ACC112 (cell line): ENCODE measurements around the gene MIR17HG.
"Not testable (repeated sequence)": the region's sequence is repeated elsewhere in the genome, so short reads cannot be mapped to it uniquely, and the experiment has no call there.

Source experiments
- H2AFZ ChIP-seq: fragments of 200-600 bp; sonication (generic); one replicate; pipeline ENCODE4 v1.6.0; 2017; ENCODE audit warnings: antibody characterized with exemption, low read length; ENCODE audit not compliant: unreplicated experiment
- H3K27ac ChIP-seq: fragments of 200-600 bp; sonication (generic); 2 replicates; pipeline ENCODE4 v1.5.1; 2014; ENCODE audit warnings: low read depth, mild to moderate bottlenecking, antibody characterized with exemption, low read length, moderate library complexity
- H3K27me3 ChIP-seq: fragments of 200-600 bp; sonication (generic); 2 replicates; pipeline ENCODE4 v1.6.1; 2014; ENCODE audit warnings: mild to moderate bottlenecking, antibody characterized with exemption, low read length, moderate library complexity, mixed read lengths; ENCODE audit not compliant: insufficient read depth
- H3K36me3 ChIP-seq: fragments of 200-600 bp; sonication (generic); 2 replicates; pipeline ENCODE4 v1.6.1; 2016; ENCODE audit warnings: mild to moderate bottlenecking, antibody characterized with exemption, low read length, moderate library complexity, mixed read lengths; ENCODE audit not compliant: insufficient read depth
- H3K4me1 ChIP-seq: fragments of 200-600 bp; sonication (generic); one replicate; pipeline ENCODE4 v1.6.1; 2016; ENCODE audit warnings: low read length, mixed read lengths; ENCODE audit not compliant: insufficient read depth, unreplicated experiment, control insufficient read depth
- H3K4me3 ChIP-seq: fragments of 200-600 bp; sonication (generic); 2 replicates; pipeline ENCODE4 v1.5.1; 2014; ENCODE audit warnings: mild to moderate bottlenecking, low read depth, low read length
- H3K79me2 ChIP-seq: fragments of 200-600 bp; sonication (generic); one replicate; pipeline ENCODE4 v1.6.0; 2016; ENCODE audit warnings: low read length; ENCODE audit not compliant: control insufficient read depth, unreplicated experiment, insufficient read depth

MIR17HG gene

GRCh38 chr13:91313581-91313980, 33.9 kb upstream of the MIR17HG start:
- H2AFZ ChIP-seq = no peak overlapping the region
- no peak overlapping the region for H3K27ac ChIP-seq
- H3K36me3 ChIP-seq = no peaks in the 10 kb centered on the region
- no peaks in the 10 kb centered on the region for H3K4me1 ChIP-seq
- no peak overlapping the region for H3K4me3 ChIP-seq
- no peaks in the 10 kb centered on the region for H3K79me2 ChIP-seq
- H3K27me3 ChIP-seq = peaks cover 65% of the 10 kb centered on the region

- H3K27me3 ChIP-seq = peaks cover 67% of the 10 kb centered on the region
- no peak overlapping the region for H3K4me3 ChIP-seq
- no peak overlapping the region for H2AFZ ChIP-seq
- no peaks in the 10 kb centered on the region for H3K36me3 ChIP-seq
- H3K27ac ChIP-seq = no peak overlapping the region
- H3K4me1 ChIP-seq = no peaks in the 10 kb centered on the region
- no peaks in the 10 kb centered on the region for H3K79me2 ChIP-seq
These were observed 32.6 kb upstream of the MIR17HG start for GRCh38 chr13:91314888-91315287.

GRCh38 chr13:91318886-91319285, 28.6 kb upstream of the MIR17HG start:
- Histone ChIP-seq H3K27ac (no peak overlapping the region), H2AFZ (no peak overlapping the region)

GRCh38 chr13:91319996-91320395, 27.5 kb upstream of the MIR17HG start:
- Histone ChIP-seq H3K27ac (no peak overlapping the region), H3K36me3 (no peaks in the 10 kb centered on the region), H3K4me3 (no peak overlapping the region), H3K79me2 (no peaks in the 10 kb centered on the region), H2AFZ (no peak overlapping the region), H3K4me1 (no peaks in the 10 kb centered on the region), H3K27me3 (peaks cover 63% of the 10 kb centered on the region)

More at GRCh38 chr13:91318886-91319285, 28.6 kb upstream of the MIR17HG start:
- H3K79me2 ChIP-seq = no peaks in the 10 kb centered on the region
- H3K27me3 ChIP-seq = peaks cover 70% of the 10 kb centered on the region
- H3K36me3 ChIP-seq = no peaks in the 10 kb centered on the region
- H3K4me3 ChIP-seq = no peak overlapping the region
- H3K4me1 ChIP-seq = no peaks in the 10 kb centered on the region

GRCh38 chr13:91320990-91321389, 26.5 kb upstream of the MIR17HG start:
- H2AFZ ChIP-seq, H3K4me3 ChIP-seq, H3K4me1 ChIP-seq, H3K27ac ChIP-seq, H3K79me2 ChIP-seq, H3K36me3 ChIP-seq: not testable (repeated sequence)
- peaks cover 55% of the 10 kb centered on the region for H3K27me3 ChIP-seq

- no peak overlapping the region for H3K27ac ChIP-seq
- H3K79me2 ChIP-seq = no peaks in the 10 kb centered on the region
- H3K4me3 ChIP-seq = no peak overlapping the region
- no peaks in the 10 kb centered on the region for H3K36me3 ChIP-seq
- no peak overlapping the region for H2AFZ ChIP-seq
- peaks cover 53% of the 10 kb centered on the region for H3K27me3 ChIP-seq
- H3K4me1 ChIP-seq = no peaks in the 10 kb centered on the region
These were observed 24.1 kb upstream of the MIR17HG start for GRCh38 chr13:91323349-91323748.

- Histone ChIP-seq H3K36me3 (no peaks in the 10 kb centered on the region), H3K27me3 (peaks cover 59% of the 10 kb centered on the region)
These were observed 21.3 kb upstream of the MIR17HG start for GRCh38 chr13:91326146-91326545.

GRCh38 chr13:91328726-91329125, 18.8 kb upstream of the MIR17HG start:
- Histone ChIP-seq H3K4me1 (no peaks in the 10 kb centered on the region), H3K36me3 (no peaks in the 10 kb centered on the region), H3K27me3 (peaks cover 49% of the 10 kb centered on the region), H3K4me3 (no peak overlapping the region), H2AFZ (no peak overlapping the region), H3K27ac (no peak overlapping the region), H3K79me2 (no peaks in the 10 kb centered on the region)

More at GRCh38 chr13:91326146-91326545, 21.3 kb upstream of the MIR17HG start:
- Histone ChIP-seq H2AFZ (no peak overlapping the region), H3K4me1 (no peaks in the 10 kb centered on the region), H3K27ac (no peak overlapping the region), H3K4me3 (no peak overlapping the region), H3K79me2 (no peaks in the 10 kb centered on the region)

GRCh38 chr13:91329733-91330132, 17.8 kb upstream of the MIR17HG start:
- Histone ChIP-seq H3K4me1 (no peaks in the 10 kb centered on the region), H3K27ac (no peak overlapping the region), H3K36me3 (no peaks in the 10 kb centered on the region), H3K4me3 (no peak overlapping the region), H3K79me2 (no peaks in the 10 kb centered on the region), H3K27me3 (peaks cover 49% of the 10 kb centered on the region), H2AFZ (no peak overlapping the region)

GRCh38 chr13:91331047-91331915, 16.2 kb upstream of the MIR17HG start:
- H2AFZ ChIP-seq = no peak overlapping the region
- H3K4me1 ChIP-seq = no peaks in the 10 kb centered on the region
- H3K4me3 ChIP-seq = no peak overlapping the region
- H3K27ac ChIP-seq = no peak overlapping the region
- no peaks in the 10 kb centered on the region for H3K36me3 ChIP-seq
- no peaks in the 10 kb centered on the region for H3K79me2 ChIP-seq
- H3K27me3 ChIP-seq = peaks cover 49% of the 10 kb centered on the region

GRCh38 chr13:91346062-91346461, 1.4 kb upstream of the MIR17HG start:
- no peak overlapping the region for H3K4me3 ChIP-seq
- H3K36me3 ChIP-seq = peaks cover 10% of the 10 kb centered on the region; the same call in 1 of the 2 replicates
- H3K79me2 ChIP-seq = peaks cover 21% of the 10 kb centered on the region
- peaks cover 57% of the 10 kb centered on the region for H3K27me3 ChIP-seq
- no peak overlapping the region for H2AFZ ChIP-seq
- H3K27ac ChIP-seq = no peak overlapping the region
- H3K4me1 ChIP-seq = peaks cover 12% of the 10 kb centered on the region
